Effector CD4-positive, alpha-beta T cell (primary cell): Measurements from ENCODE around the gene TAF1A.

Experiments used
- DNase-seq: peaks from one replicate; pipeline ENCODE4 v3.0.0-alpha.2; 2020

The TAF1A gene

GRCh38 chr1:222594789-222595188 lies 5.1 kb upstream of the TAF1A start:
- DNase-seq: no peak

- DNase-seq: no peak
These were observed 2.4 kb upstream of the TAF1A start for GRCh38 chr1:222592171-222592570.

- no peak for DNase-seq
These were observed 1.6 kb downstream of the TAF1A start for GRCh38 chr1:222588135-222588534.

GRCh38 chr1:222586842-222587241 lies 2.9 kb downstream of the TAF1A start:
- no peak for DNase-seq

DNA sequence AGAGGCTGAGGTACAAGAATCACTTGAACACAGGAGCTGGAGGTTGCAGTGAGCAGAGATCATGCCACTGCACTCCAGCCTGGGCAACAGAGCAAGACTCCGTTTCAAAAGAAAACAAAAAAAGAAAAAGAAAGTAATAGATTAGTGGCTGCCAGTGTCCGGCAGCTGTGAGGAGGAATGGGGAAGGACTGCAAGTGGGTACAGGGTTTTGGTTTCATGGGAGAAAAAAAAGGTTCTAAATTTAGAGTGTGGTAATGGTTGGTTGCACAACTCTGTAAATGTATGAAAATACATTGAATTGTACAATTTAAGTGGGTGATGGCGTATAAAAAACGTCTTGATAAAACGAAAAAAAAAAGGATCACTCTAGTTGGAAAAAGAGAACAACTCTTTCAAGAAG lies 6.7 kb downstream of the TAF1A start:
- DNase-seq: no peak

GRCh38 chr1:222582099-222582774 lies 7.5 kb downstream of the TAF1A start:
- DNase-seq: no peak

- no peak for DNase-seq
These were observed 10.4 kb downstream of the TAF1A start for GRCh38 chr1:222579316-222579715.

DNA sequence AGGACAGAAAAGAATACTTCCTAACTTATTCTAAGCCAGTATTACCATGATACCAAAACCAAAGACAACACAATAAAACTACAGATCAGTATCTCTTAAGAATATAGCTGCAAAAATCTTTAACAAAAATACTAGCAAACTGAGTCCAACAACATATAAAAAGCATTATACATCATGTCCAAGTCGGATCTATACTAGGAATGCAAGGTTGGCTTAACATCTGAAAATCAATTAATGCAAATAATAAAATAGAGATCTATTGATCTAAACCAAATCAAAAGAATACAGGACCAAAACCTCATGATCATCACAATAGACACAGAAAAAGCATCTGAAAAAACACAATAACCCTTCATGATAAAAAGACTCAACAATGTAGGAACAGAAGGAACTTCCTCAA lies 18.9 kb downstream of the TAF1A start:
- no peak for DNase-seq

DNA sequence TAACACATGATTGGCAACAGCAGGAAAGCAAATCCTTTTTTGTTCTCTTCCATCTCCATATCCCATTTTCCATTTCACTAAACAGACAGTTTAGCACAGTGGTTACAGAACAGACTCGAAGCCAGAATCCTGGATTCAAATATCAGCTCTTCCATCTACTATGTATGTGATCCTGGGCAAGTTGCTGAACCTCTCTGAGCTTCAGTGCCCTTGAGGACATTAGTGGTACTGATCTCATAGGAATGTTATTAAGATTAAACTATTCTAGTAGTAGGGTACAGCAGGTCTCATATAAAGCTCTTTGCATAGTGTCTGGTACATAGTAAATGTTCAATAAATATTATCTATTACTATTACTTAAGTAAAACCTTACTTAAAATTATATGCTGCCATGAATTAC lies 28.1 kb downstream of the TAF1A start:
- no peak for DNase-seq

DNA sequence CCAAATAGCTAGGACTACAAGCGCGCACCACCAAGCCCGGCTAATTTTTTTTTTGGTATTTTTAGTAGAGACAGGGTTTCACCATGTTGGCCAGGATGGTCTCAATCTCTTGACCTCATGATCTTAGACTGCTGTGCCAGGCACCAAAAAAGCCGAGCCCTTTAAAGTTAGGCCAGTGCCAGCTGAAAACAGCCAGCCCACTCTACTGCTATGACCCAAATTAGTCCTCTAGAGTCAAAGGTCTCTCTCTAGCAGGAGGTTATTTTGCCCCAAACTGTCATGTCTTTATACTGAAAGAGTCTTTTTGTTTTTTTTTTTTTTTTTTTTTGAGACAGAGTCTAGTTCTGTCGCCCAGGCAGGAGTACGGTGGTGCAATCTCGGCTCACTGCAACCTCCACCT lies 32.2 kb downstream of the TAF1A start:
- no peak for DNase-seq

GRCh38 chr1:222557148-222557547 lies 32.6 kb downstream of the TAF1A start:
- no peak for DNase-seq

DNA sequence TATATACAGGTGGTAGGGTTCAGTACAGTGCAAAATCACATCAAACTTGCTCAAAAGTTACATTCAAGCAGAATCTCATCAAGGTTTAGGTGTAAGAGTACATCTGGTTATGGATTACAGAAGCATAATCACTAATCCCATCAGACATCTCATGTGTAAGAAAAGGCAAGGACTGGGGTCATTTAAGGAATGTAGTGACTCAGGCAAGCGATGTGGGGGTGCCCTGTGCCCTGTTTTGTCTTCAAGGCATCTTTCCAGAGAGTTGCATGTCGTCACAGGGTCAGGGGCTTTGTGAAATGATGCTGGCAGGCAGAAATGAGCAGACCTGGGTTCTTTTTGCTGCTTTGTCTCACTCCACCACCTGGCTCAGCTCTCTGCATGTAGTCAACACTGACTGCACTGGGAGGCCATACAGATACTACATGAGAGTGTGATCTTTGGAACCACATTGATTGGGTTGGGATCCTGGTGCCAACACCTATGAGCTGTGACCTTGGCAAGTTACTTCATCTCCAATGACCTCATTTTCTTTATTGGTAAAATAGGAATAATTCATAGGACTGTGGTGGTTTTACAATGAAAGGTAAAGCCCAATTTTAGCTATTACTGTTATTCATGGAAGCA lies 33.6 kb downstream of the TAF1A start:
- no peak for DNase-seq

GRCh38 chr1:222554177-222554576 lies 35.6 kb downstream of the TAF1A start:
- DNase-seq: no peak

DNA sequence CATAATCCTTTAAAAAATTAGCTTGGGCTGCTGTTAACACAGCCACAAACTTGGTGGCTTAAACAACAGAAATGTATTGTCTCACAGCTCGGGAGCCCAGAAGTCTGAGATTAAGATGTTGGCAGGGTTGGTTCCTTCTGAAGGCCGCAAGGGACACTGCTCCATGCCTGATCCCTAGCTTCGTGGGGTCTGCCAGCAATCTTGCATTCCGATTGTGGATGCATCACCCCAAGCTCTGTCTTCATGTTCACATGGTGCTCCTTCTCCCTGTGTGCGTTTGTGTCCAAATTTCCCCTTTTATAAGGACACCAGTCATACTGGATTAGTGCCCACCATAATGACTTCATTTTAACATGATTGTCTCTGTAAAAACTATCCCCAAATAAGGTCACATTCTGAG lies 36.9 kb downstream of the TAF1A start:
- DNase-seq: no peak

DNA sequence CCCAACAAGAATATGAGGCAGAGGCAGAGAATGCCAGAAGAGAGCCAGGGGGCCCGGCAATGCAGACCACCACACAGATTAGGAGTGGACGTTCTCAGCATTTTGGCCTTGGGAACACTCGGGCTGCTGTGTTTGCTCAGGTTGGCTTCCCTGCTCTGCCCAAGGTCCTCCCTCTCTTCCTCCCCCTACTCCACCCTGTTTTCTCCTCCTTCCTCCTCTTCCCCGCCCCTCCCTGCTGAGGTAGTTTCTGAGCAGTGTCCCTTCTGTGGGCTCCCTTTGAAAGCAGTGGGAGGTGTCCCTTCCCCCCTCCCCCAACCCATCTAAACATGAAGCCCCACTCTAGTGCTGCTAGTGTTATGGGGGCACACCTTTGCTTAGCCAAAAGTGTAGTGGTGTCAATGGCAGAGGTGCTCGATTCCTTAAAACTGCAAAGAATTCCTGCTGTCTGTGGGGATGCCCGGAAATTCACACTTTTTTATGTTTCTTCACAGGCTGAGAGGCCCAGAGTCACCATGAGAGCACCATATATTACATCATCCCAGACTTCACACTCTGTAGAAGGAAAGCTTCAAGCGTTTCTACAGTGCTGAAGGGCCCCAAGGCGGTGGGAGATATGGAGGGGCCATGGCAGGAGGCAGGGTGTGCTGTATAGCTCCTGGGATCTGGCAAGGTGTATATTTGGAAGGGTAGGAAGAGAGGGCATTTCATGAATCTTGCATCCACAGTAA lies 41.6 kb downstream of the TAF1A start, which contains the start of gene HHIPL2:
Gene HHIPL2 (minus strand): TSS at position 161 of the 728 bp plus-strand sequence. CDS start 60 bp downstream, at position 101.
- DNase-seq: no peak

DNA sequence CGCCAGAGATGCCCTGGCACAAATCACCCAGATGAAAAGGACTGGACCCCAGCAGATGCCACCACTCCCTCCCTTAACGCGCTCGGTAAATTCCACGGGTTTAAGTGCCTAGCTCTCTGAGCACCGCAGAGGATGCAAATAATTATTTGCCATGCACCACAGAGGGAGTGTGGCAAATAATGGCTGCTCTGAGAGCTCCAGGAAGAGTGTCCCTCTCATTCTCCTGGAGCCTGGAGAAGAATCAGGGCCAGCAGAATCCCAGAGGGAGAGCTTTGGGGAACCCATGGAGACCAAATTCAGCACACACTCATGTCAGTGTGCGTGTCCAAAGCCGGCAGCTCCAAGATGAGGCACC lies 42.5 kb downstream of the TAF1A start:
- DNase-seq: no peak

GRCh38 chr1:222546548-222547259 lies 43.0 kb downstream of the TAF1A start:
- DNase-seq: no peak

GRCh38 chr1:222546091-222546490 lies 43.6 kb downstream of the TAF1A start:
- DNase-seq: no peak

GRCh38 chr1:222543817-222544216 lies 45.9 kb downstream of the TAF1A start:
- DNase-seq: no peak

GRCh38 chr1:222540598-222540995 lies 49.1 kb downstream of the TAF1A start:
- no peak for DNase-seq

- no peak for DNase-seq
These were observed 49.7 kb downstream of the TAF1A start for GRCh38 chr1:222539951-222540597.

DNA sequence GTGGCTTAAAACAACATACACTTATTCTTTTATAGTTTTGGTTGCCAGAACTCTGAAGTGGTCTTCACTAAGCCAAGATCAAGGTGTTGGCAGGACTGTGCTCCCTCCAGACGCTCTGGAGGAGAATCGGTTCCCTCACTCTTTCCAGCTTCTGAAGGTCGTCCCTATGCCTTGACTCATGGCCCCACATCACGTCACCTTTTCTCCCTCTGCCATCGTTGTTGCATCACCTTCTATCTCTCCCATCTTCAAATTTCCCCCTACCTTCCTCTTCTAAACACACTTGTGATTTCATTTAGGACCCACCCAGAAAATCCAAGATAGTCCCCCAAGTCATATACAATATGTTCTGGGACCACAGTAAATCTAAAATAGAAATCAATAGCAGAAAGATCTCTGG lies 54.3 kb downstream of the TAF1A start:
- DNase-seq: no peak

- DNase-seq: no peak
These were observed 58.9 kb downstream of the TAF1A start for GRCh38 chr1:222530852-222531251.
